ENCODE measurements around the gene PDLIM3. TPM values are rescaled to one million over a fixed set of nuclear protein-coding genes. Genes with fewer than 3 reads are reported as not detected.

Gene PDLIM3
- total and polyA plus RNA-seq, 2 experiments from 2014 or later: 8.5 to 18.0 TPM

- Mint-ChIP-seq H3K4me3 (no peak overlapping the region), H3K27ac (no peak overlapping the region), H3K27me3 (ENCODE audit: insufficient read depth, low read depth, poor library complexity) (peaks cover 10% of the 10 kb centered on the region), H3K4me1 (peaks cover 28% of the 10 kb centered on the region), H3K9me3 (peaks cover 7% of the 10 kb centered on the region; the same call in 2 of the 3 replicates), H3K36me3 (ENCODE audit: low read depth) (peaks cover 3% of the 10 kb centered on the region; the same call in 2 of the 3 replicates)
- ATAC-seq (no peak), DNase-seq (ENCODE audit: low spot score) (no peak)
- Histone ChIP-seq H3K9me2 (ENCODE audit: insufficient read depth) (no peaks in the 10 kb centered on the region), H3K36me3 (ENCODE audit: insufficient read depth) (no peaks in the 10 kb centered on the region), H3K79me2 (replicated peaks; ENCODE audit: insufficient read depth) (no peaks in the 10 kb centered on the region), H4K20me1 (replicated peaks; ENCODE audit: insufficient read depth) (no peaks in the 10 kb centered on the region), H3K4me1 (ENCODE audit: insufficient read depth) (peaks cover 14% of the 10 kb centered on the region), H3K4me3 (no peak overlapping the region), H3K4me2 (no peak overlapping the region), H2AFZ (no peak overlapping the region), H3F3A (replicated peaks; ENCODE audit: low read depth) (no peaks in the 10 kb centered on the region), H3K27ac (ENCODE audit: low read depth) (no peak overlapping the region), H3K27me3 (ENCODE audit: insufficient read depth) (peaks cover 23% of the 10 kb centered on the region)
- TF ChIP-seq NANOG (IDR thresholded peaks at IDR 0.05; ENCODE audit: borderline replicate concordance) (no peak), REST (IDR thresholded peaks at IDR 0.05; ENCODE audit: unreplicated experiment) (no peak), CREB1 (CRISPR knock-in tag; IDR thresholded peaks at IDR 0.05; ENCODE audit: low read depth) (no peak), STAT1 (IDR thresholded peaks at IDR 0.05; ENCODE audit: unreplicated experiment) (no peak), ETS1 (IDR thresholded peaks at IDR 0.05) (no peak), EZH2phosphoT487 (IDR thresholded peaks at IDR 0.05; ENCODE audit: unreplicated experiment) (no peak), ZNF462 (CRISPR knock-in tag; IDR thresholded peaks at IDR 0.05) (no peak), CTCF (conservative IDR thresholded peaks at IDR 0.05; ENCODE audit: low read depth in 2 of 2) (no peak), ZNF114 (CRISPR knock-in tag; IDR thresholded peaks at IDR 0.05) (no peak), EZH2 (IDR thresholded peaks at IDR 0.05; ENCODE audit: low read depth, unreplicated experiment) (no peak), ZNF331 (CRISPR knock-in tag; IDR thresholded peaks at IDR 0.05; ENCODE audit: low read depth) (no peak), JUNB (IDR thresholded peaks at IDR 0.05; ENCODE audit: unreplicated experiment) (no peak), POLR2AphosphoS5 (IDR thresholded peaks at IDR 0.05; ENCODE audit: low read depth) (no peak)
Observed at GRCh38 chr4:185468999-185469398, 66.3 kb downstream of the PDLIM3 start.

Data from GM23338 (cell line).